HepG2 (cell line): Measurements from ENCODE around the gene PXT1. TPM values are rescaled to one million over a fixed set of nuclear protein-coding genes. Genes with fewer than 3 reads are reported as not detected.

Experiments
- AKAP8 ChIP-seq: sonication (generic); formaldehyde crosslinking; IDR thresholded peaks from 2 replicates; pipeline ENCODE4 v1.5.1; 2020; ENCODE audit warnings: mild to moderate bottlenecking, missing genetic modification reagents
- ARID2 ChIP-seq: sonication (generic); formaldehyde crosslinking; IDR thresholded peaks from 2 replicates; pipeline ENCODE4 v1.8.1; 2022; ENCODE audit warnings: mild to moderate bottlenecking, missing genetic modification reagents, borderline replicate concordance
- ATF1 ChIP-seq: IDR thresholded peaks from 2 replicates; pipeline ENCODE4 v1.6.1; 2016; ENCODE audit warnings: mild to moderate bottlenecking, control low read depth
- DR1 ChIP-seq: sonication (generic); formaldehyde crosslinking; IDR thresholded peaks from 2 replicates; pipeline ENCODE4 v1.8.0; 2021; ENCODE audit warnings: mild to moderate bottlenecking, missing genetic modification reagents, inconsistent platforms
- EZH2 ChIP-seq: conservative IDR thresholded peaks from 2 replicates; pipeline ENCODE4 v1.6.1; 2012; ENCODE audit warnings: mild to moderate bottlenecking, low read depth, low read length, moderate library complexity
- MAFG ChIP-seq: sonication (generic); formaldehyde crosslinking; IDR thresholded peaks from 2 replicates; pipeline ENCODE4 v1.5.1; 2020; ENCODE audit warnings: mild to moderate bottlenecking, missing genetic modification reagents
- NFAT5 ChIP-seq: sonication (generic); formaldehyde crosslinking; IDR thresholded peaks from 2 replicates; pipeline ENCODE4 v1.4.0; 2020; ENCODE audit warnings: missing genetic modification reagents
- NR3C1 ChIP-seq: sonication (generic); formaldehyde crosslinking; IDR thresholded peaks from 2 replicates; pipeline ENCODE4 v1.4.0; 2020; ENCODE audit warnings: missing genetic modification reagents
- PAX8 ChIP-seq: sonication (generic); formaldehyde crosslinking; IDR thresholded peaks from 2 replicates; pipeline ENCODE4 v1.8.0; 2022; ENCODE audit warnings: mild to moderate bottlenecking, missing genetic modification reagents, borderline replicate concordance
- POLR2AphosphoS5 ChIP-seq: IDR thresholded peaks from 2 replicates; pipeline ENCODE4 v1.6.1; 2012; ENCODE audit warnings: low read depth, low read length
- PRMT3 ChIP-seq: sonication (generic); formaldehyde crosslinking; IDR thresholded peaks from 2 replicates; pipeline ENCODE4 v1.8.1; 2022; ENCODE audit warnings: low read depth, mild to moderate bottlenecking, moderate library complexity, missing genetic modification reagents, borderline replicate concordance
- TOPORS ChIP-seq: sonication (generic); formaldehyde crosslinking; IDR thresholded peaks from 2 replicates; pipeline ENCODE4 v1.8.0; 2023; ENCODE audit warnings: mild to moderate bottlenecking, missing genetic modification reagents
- ZFP36 ChIP-seq: fragments of 150-350 bp; IDR thresholded peaks from 2 replicates; pipeline ENCODE4 v1.6.1; 2018; ENCODE audit warnings: borderline replicate concordance, low read length, low read depth; ENCODE audit not compliant: partially characterized antibody
- ZHX1 ChIP-seq: sonication (generic); formaldehyde crosslinking; IDR thresholded peaks from 2 replicates; pipeline ENCODE4 v1.8.1; 2022; ENCODE audit warnings: low read depth, mild to moderate bottlenecking, missing genetic modification reagents
- ZNF232 ChIP-seq: sonication (generic); formaldehyde crosslinking; IDR thresholded peaks from 2 replicates; pipeline ENCODE4 v1.4.0; 2020; ENCODE audit warnings: missing genetic modification reagents, borderline replicate concordance
- ZNF292 ChIP-seq: sonication (generic); formaldehyde crosslinking; IDR thresholded peaks from 2 replicates; pipeline ENCODE4 v1.8.1; 2022; ENCODE audit warnings: mild to moderate bottlenecking, low read depth, missing genetic modification reagents, borderline replicate concordance
- ZNF354B ChIP-seq: sonication (generic); formaldehyde crosslinking; IDR thresholded peaks from 2 replicates; pipeline ENCODE4 v1.8.0; 2022; ENCODE audit warnings: mild to moderate bottlenecking, missing genetic modification reagents
- ZNF607 ChIP-seq: sonication (generic); formaldehyde crosslinking; IDR thresholded peaks from 2 replicates; pipeline ENCODE4 v1.5.1; 2020; ENCODE audit warnings: missing genetic modification reagents, mild to moderate bottlenecking, borderline replicate concordance
- ZNF777 ChIP-seq: sonication (generic); formaldehyde crosslinking; IDR thresholded peaks from 2 replicates; pipeline ENCODE4 v1.4.0; 2020; ENCODE audit warnings: missing genetic modification reagents
- ZSCAN22 ChIP-seq: sonication (generic); formaldehyde crosslinking; IDR thresholded peaks from 2 replicates; pipeline ENCODE4 v1.4.0; 2020; ENCODE audit warnings: mild to moderate bottlenecking, missing genetic modification reagents
- polyA plus RNA-seq, 8 experiments: library from polyadenylated mRNA; depleted of rRNA in 3 of 8; stranded (reverse) in 7 of 8; unstranded in 1 of 8; fragments of >200 nt; fragmentation: Illumina TruSeq in 4 of 8; extraction: Trizol in 4 of 8; gene quantifications; 2 replicates each; pipeline versions ENCODE4 v1.2.1 to v1.2.3, GENCODE V29; 2011 to 2016; ENCODE audit warnings: low read depth in 4 of 8, missing spikeins in 1 of 8, mixed read lengths in 1 of 8; ENCODE audit not compliant: insufficient read depth in 1 of 8
- total RNA-seq, 5 experiments: library from RNA; depleted of rRNA; stranded (reverse); fragments of >200 nt; fragmentation: Illumina TruSeq; extraction: Trizol; gene quantifications; 2 replicates each; pipeline ENCODE4 v1.2.3, GENCODE V29; 2016; ENCODE audit warnings: low read depth in 1 of 5
- TF ChIP-seq, protein P1 (sequence below): sonication (generic); formaldehyde crosslinking; IDR thresholded peaks from 2 replicates; pipeline ENCODE4 v1.5.0; 2020; ENCODE audit warnings: mild to moderate bottlenecking, low read depth, missing genetic modification reagents, borderline replicate concordance

Gene PXT1
- total and polyA plus RNA-seq, 2 of the 13 experiments (the other 11 are each of a cell fraction or from before 2014, with no cell fraction given): 0.04 TPM; not detected in 1

GRCh38 chr6:36386495-36387439, 55.9 kb downstream of the PXT1 start (continued):
- TF ChIP-seq, protein P1, sequence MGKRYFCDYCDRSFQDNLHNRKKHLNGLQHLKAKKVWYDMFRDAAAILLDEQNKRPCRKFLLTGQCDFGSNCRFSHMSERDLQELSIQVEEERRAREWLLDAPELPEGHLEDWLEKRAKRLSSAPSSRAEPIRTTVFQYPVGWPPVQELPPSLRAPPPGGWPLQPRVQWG (CRISPR knock-in tag): no peak
- TF ChIP-seq ZNF232 (no peak), PRMT3 (CRISPR knock-in tag) (no peak), DR1 (CRISPR knock-in tag) (no peak), ZNF607 (CRISPR knock-in tag) (no peak), AKAP8 (CRISPR knock-in tag) (no peak), PAX8 (no peak), EZH2 (peak; percentile 69; the same call in 1 of the 2 replicates), ATF1 (CRISPR knock-in tag) (no peak), MAFG (CRISPR knock-in tag) (no peak), POLR2AphosphoS5 (no peak), NR3C1 (CRISPR knock-in tag) (no peak), ARID2 (CRISPR knock-in tag) (0 out of 2 replicates have a peak, but pooled peaks have one; percentile 16), ZNF292 (CRISPR knock-in tag) (no peak), ZNF354B (CRISPR knock-in tag) (no peak), ZSCAN22 (CRISPR knock-in tag) (no peak), TOPORS (CRISPR knock-in tag) (no peak), ZFP36 (no peak), ZHX1 (CRISPR knock-in tag) (no peak), NFAT5 (CRISPR knock-in tag) (no peak), ZNF777 (CRISPR knock-in tag) (no peak)
- TF ChIP-seq, all 625 proteins: peak for 15
